A673 (cell line): Measurements from ENCODE around the gene DGKQ. TPM values are rescaled to one million over a fixed set of nuclear protein-coding genes. Genes with fewer than 3 reads are reported as not detected.

Source experiments
- BruUV-seq: library from RNA; stranded (reverse); fragments of 400-500 nt; replicated peaks from 2 replicates; lab custom pipeline; 2021; lab: Mats Ljungman, UMichigan
- CTCF ChIA-PET: fragments of 300-600 bp; sonication (Branson Sonifier 250); formaldehyde crosslinking; loops from one replicate; lab custom pipeline; 2022; ENCODE audit warnings: antibody characterized with exemption; lab: Charles Lee
- POLR2A ChIA-PET: fragments of 300-600 bp; sonication (Branson Sonifier 250); formaldehyde crosslinking; loops from one replicate; lab custom pipeline; 2022; ENCODE audit warnings: antibody characterized with exemption; ENCODE audit not compliant: low non-redundant PET; lab: Charles Lee
- DNase-seq: peaks from one replicate; pipeline ENCODE4 v3.0.0-alpha.2; 2015; ENCODE audit warnings: low spot score
- H3K27ac ChIP-seq: fragments of 200-600 bp; sonication (generic); 2 replicates; pipeline ENCODE4 v1.5.1; 2016; ENCODE audit warnings: mixed run types, low read depth, mild to moderate bottlenecking, mixed read lengths, antibody characterized with exemption, low read length; ENCODE audit not compliant: poor library complexity, severe bottlenecking
- H3K27me3 ChIP-seq: fragments of 200-600 bp; sonication (generic); replicated peaks from 2 replicates; pipeline ENCODE4 v1.6.1; 2017; ENCODE audit warnings: mixed run types, low read depth, mild to moderate bottlenecking, mixed read lengths, antibody characterized with exemption, low read length; ENCODE audit not compliant: insufficient read depth, poor library complexity
- H3K36me3 ChIP-seq: fragments of 200-600 bp; sonication (generic); 2 replicates; pipeline ENCODE4 v1.6.1; 2016; ENCODE audit warnings: mixed run types, mild to moderate bottlenecking, mixed read lengths, antibody characterized with exemption, low read length; ENCODE audit not compliant: insufficient read depth, poor library complexity, severe bottlenecking
- H3K4me1 ChIP-seq: fragments of 200-600 bp; sonication (generic); 2 replicates; pipeline ENCODE4 v1.6.1; 2017; ENCODE audit warnings: mixed run types, mild to moderate bottlenecking, mixed read lengths, antibody characterized with exemption, low read length; ENCODE audit not compliant: insufficient read depth, poor library complexity, severe bottlenecking
- H3K4me3 ChIP-seq: fragments of 200-600 bp; sonication (generic); 2 replicates; pipeline ENCODE4 v1.5.1; 2016; ENCODE audit warnings: low read depth, mixed run types, mild to moderate bottlenecking, mixed read lengths, low read length; ENCODE audit not compliant: poor library complexity, severe bottlenecking
- H3K9me3 ChIP-seq: fragments of 200-600 bp; sonication (generic); 2 replicates; pipeline ENCODE4 v1.6.1; 2016; ENCODE audit warnings: mixed run types, low read depth, mild to moderate bottlenecking, mixed read lengths, antibody characterized with exemption, low read length; ENCODE audit not compliant: poor library complexity, severe bottlenecking
- CTCF ChIP-seq: fragments of 300-800, 200-600 bp; sonication (generic); conservative IDR thresholded peaks from 2 replicates; pipeline ENCODE4 v1.5.1; 2017; ENCODE audit warnings: low read depth, mild to moderate bottlenecking, antibody characterized with exemption, low read length, moderate library complexity, mixed read lengths
- EZH2 ChIP-seq: fragments of 200-600 bp; sonication (generic); IDR thresholded peaks from 2 replicates; pipeline ENCODE4 v1.6.1; 2017; ENCODE audit warnings: borderline replicate concordance, low read depth, mild to moderate bottlenecking, mixed read lengths, antibody characterized with exemption, low read length; ENCODE audit not compliant: poor library complexity, severe bottlenecking
- intact Hi-C: fragments of 100-400 bp; cut with micrococcal nuclease; formaldehyde crosslinking; loops from one replicate; pipeline ENCODE4 v1.10.0; 2022; ENCODE audit not compliant: unreplicated experiment
- total RNA-seq: library from RNA; stranded (reverse); gene quantifications from 2 replicates; pipeline ENCODE4 v1.2.3, GENCODE V29; 2021

Gene DGKQ
- total RNA-seq, 1 experiment from 2014 or later, result 8.8 TPM

- POLR2A ChIA-PET, result no interaction called here
- Histone ChIP-seq H3K4me1 (peaks cover 13% of the 10 kb centered on the region), H3K27me3 (peaks cover 31% of the 10 kb centered on the region), H3K4me3 (peak within 1 kb of the TSS; percentile 53), H3K27ac (no peak within 1 kb of the TSS), H3K9me3 (no peaks in the 10 kb centered on the region), H3K36me3 (no peaks in the 10 kb centered on the region)
- TF ChIP-seq CTCF (no peak), EZH2 (no peak)
- peak; percentile 94 for DNase-seq
- CTCF ChIA-PET, result interaction anchor here (0.6 kb wide), 1 partner anchor 22 kb away, joined by 8 read pairs; no protein-coding TSS in a partner anchor
- intact Hi-C loops, result no loop called here
- no TSS peak for BruUV-seq
Observed at GRCh38 chr4:1011022-1011665, 37.8 kb upstream of the DGKQ start, which contains the start of gene FGFRL1. FGFRL1 (plus strand) TSS chr4:1011626; CDS start chr4:1012486, 860 bp downstream.

- peak overlapping the region; percentile 53 for H3K4me3 ChIP-seq
- TF ChIP-seq CTCF, result no peak
- no peak for TF ChIP-seq EZH2
- peaks cover 34% of the 10 kb centered on the region for H3K27me3 ChIP-seq
- no TSS peak for BruUV-seq
- H3K9me3 ChIP-seq, result no peaks in the 10 kb centered on the region
- H3K27ac ChIP-seq, result no peak overlapping the region
- CTCF ChIA-PET, result interaction anchor here (0.6 kb wide), 1 partner anchor 23 kb away, joined by 8 read pairs; no protein-coding TSS in a partner anchor
- peaks cover 13% of the 10 kb centered on the region for H3K4me1 ChIP-seq
- intact Hi-C loops, result no loop called here
- POLR2A ChIA-PET, result no interaction called here
- peak; percentile 65 for DNase-seq
- no peaks in the 10 kb centered on the region for H3K36me3 ChIP-seq
Observed at GRCh38 chr4:1010395-1011021, 37.1 kb upstream of the DGKQ start.

GRCh38 chr4:1009542-1010394, 36.4 kb upstream of the DGKQ start:
- intact Hi-C loops, result no loop called here
- TF ChIP-seq EZH2 (no peak), CTCF (0 out of 2 replicates have a peak, but pooled peaks have one; percentile 19)
- H3K4me1 ChIP-seq, result peaks cover 13% of the 10 kb centered on the region
- H3K4me3 ChIP-seq, result peak overlapping the region; percentile 53
- POLR2A ChIA-PET, result no interaction called here
- no TSS peak for BruUV-seq
- no peaks in the 10 kb centered on the region for H3K36me3 ChIP-seq
- H3K9me3 ChIP-seq, result no peaks in the 10 kb centered on the region
- no peak overlapping the region for H3K27ac ChIP-seq
- peak; percentile 66 for DNase-seq
- CTCF ChIA-PET, result interaction anchor here (0.6 kb wide), 1 partner anchor 1665 kb away, joined by 3 read pairs; no protein-coding TSS in a partner anchor
- peaks cover 41% of the 10 kb centered on the region for H3K27me3 ChIP-seq
